Panc1 (cell line): Measurements from ENCODE around the gene TMEM92. TPM values are rescaled to one million over a fixed set of nuclear protein-coding genes. Genes with fewer than 3 reads are reported as not detected.

Experiments used
- ATAC-seq: fragments of 200-7000 bp; cut with Tn5 transposase; 2 replicates; pipeline ENCODE4 v1.9.1; 2020; ENCODE audit warnings: mild to moderate bottlenecking, moderate library complexity
- BruUV-seq: library from RNA; stranded (reverse); fragments of 400-500 nt; replicated peaks from 2 replicates; lab custom pipeline; 2021; lab: Mats Ljungman, UMichigan
- CTCF ChIA-PET: fragments of 300-600 bp; sonication (Branson Sonifier 250); formaldehyde crosslinking; loops from one replicate; lab custom pipeline; 2022; ENCODE audit warnings: antibody characterized with exemption; lab: Charles Lee
- POLR2A ChIA-PET: fragments of 300-600 bp; sonication (Branson Sonifier 250); formaldehyde crosslinking; loops from one replicate; lab custom pipeline; 2022; ENCODE audit warnings: antibody characterized with exemption; lab: Charles Lee
- DNase-seq: peaks from one replicate; pipeline ENCODE4 v3.0.0-alpha.2; 2010; ENCODE audit warnings: low read depth, low spot score
- H3K27ac ChIP-seq: 2 replicates; pipeline ENCODE4 v1.5.1; 2011; ENCODE audit warnings: mild to moderate bottlenecking, low read length, inconsistent platforms
- H3K27me3 ChIP-seq: fragments of 200-500 bp; sonication (Bioruptor generic); 2 replicates; pipeline ENCODE4 v1.6.0; 2014; ENCODE audit warnings: low read length, inconsistent platforms; ENCODE audit not compliant: control insufficient read depth, insufficient read depth
- H3K36me3 ChIP-seq: fragments of 200-500 bp; sonication (Bioruptor generic); 2 replicates; pipeline ENCODE4 v1.5.1; 2014; ENCODE audit warnings: inconsistent platforms, mild to moderate bottlenecking, low read length, moderate library complexity; ENCODE audit not compliant: control insufficient read depth, insufficient read depth
- H3K4me1 ChIP-seq: 2 replicates; pipeline ENCODE4 v1.5.1; 2011; ENCODE audit warnings: inconsistent platforms, mild to moderate bottlenecking, low read length, moderate library complexity; ENCODE audit not compliant: control insufficient read depth, insufficient read depth
- H3K4me3 ChIP-seq, 2 experiments: 2 replicates each; pipeline ENCODE4 v1.5.1; 2011 to 2012; ENCODE audit warnings: low read depth in 2 of 2, low read length in 2 of 2, mild to moderate bottlenecking in 2 of 2, inconsistent platforms in 1 of 2, moderate library complexity in 1 of 2
- H3K9me3 ChIP-seq: fragments of 200-500 bp; sonication (Bioruptor generic); 2 replicates; pipeline ENCODE4 v1.5.1; 2014; ENCODE audit warnings: low read depth, mild to moderate bottlenecking, inconsistent platforms, low read length, moderate library complexity; ENCODE audit not compliant: control insufficient read depth, insufficient read depth
- POLR2AphosphoS5 ChIP-seq: IDR thresholded peaks from 2 replicates; pipeline ENCODE4 v1.6.1; 2012; ENCODE audit warnings: mild to moderate bottlenecking, low read depth, low read length, moderate library complexity
- SIN3A ChIP-seq: IDR thresholded peaks from 2 replicates; pipeline ENCODE4 v1.6.1; 2012; ENCODE audit warnings: low read depth, mild to moderate bottlenecking, low read length, moderate library complexity, borderline replicate concordance; ENCODE audit not compliant: insufficient read depth
- TCF7L2 ChIP-seq: IDR thresholded peaks from 2 replicates; pipeline ENCODE4 v1.6.1; 2011; ENCODE audit warnings: mild to moderate bottlenecking, low read depth, low read length, inconsistent platforms
- in situ Hi-C: cut with HindIII; loops from 2 replicates; pipeline ENCODE4 v1.10.0; 2016; ENCODE audit warnings: low sequenced_read_pairs, low pct_unique_long_range_greater_than_20kb
- intact Hi-C: fragments of 100-400 bp; cut with micrococcal nuclease; formaldehyde crosslinking; loops from one replicate; pipeline ENCODE4 v1.10.0; 2022; ENCODE audit not compliant: unreplicated experiment
- total RNA-seq: library from RNA; stranded (reverse); gene quantifications from one replicate; pipeline ENCODE4 v1.2.1, GENCODE V29; 2021; ENCODE audit not compliant: unreplicated experiment
- TF ChIP-seq, protein P1 (sequence below), 2 experiments: IDR thresholded peaks; 2 replicates each; pipeline ENCODE4 v1.6.1; 2011 to 2012; ENCODE audit warnings: low read depth in 2 of 2, control low read depth in 1 of 2, low read length in 1 of 2, mild to moderate bottlenecking in 1 of 2, moderate library complexity in 1 of 2; ENCODE audit not compliant: insufficient read depth in 1 of 2
- TF ChIP-seq, protein P2 (sequence below): fragments of 450-650 bp; IDR thresholded peaks from 2 replicates; pipeline ENCODE4 v1.5.1; 2017; ENCODE audit warnings: mild to moderate bottlenecking

Gene TMEM92
- total RNA-seq, 1 experiment from 2014 or later, result 0.54 TPM

DNA sequence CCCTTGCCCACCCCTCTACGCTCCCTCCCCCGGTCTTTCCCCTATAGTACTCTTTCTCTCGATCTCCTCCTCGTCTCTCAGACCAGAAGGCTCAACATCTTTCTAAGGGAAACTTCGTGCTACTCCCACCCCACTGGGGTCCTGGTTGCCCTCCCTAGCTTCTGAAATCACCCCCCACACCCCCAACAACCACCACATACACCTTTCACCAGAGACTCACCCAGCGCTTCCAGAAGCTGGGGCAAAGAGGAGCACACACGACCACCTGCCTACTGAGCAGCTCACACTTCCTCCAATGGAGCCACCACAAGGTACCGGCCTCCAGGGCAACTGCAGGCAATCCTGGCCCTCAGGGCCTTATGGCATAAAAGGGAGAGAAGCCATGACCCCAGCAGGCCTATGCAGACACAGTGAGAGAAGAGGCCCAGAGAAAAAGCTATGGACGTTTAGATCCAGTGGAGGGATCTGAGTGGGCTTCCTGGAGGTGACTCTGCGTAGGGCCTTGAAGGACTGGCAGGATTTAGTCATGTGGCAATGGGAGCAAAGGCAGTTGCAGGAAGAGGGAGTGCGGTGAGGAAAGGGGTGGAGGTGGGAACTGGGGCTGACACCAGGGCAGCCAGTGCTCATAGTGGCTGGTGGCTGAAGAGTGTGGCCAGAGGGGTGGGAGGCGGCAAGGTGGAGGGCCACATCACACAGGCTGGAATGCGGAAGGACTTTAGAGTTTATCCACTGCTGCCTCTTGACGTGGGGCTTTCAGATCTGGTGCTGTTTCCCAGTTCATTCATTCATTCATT lies 12.1 kb upstream of the TMEM92 start:
- intact Hi-C loops (no loop called here), in situ Hi-C loops (no loop called here)
- H3K27ac ChIP-seq, result no peak overlapping the region
- no peak for DNase-seq
- ChIA-PET POLR2A (no interaction called here), CTCF (interaction anchor here (1.3 kb wide), 1 partner anchor 62 kb away, joined by 3 read pairs; no protein-coding TSS in a partner anchor)
- no peak for ATAC-seq
- no peak overlapping the region for H3K4me3 ChIP-seq
- H3K27me3 ChIP-seq, result no peaks in the 10 kb centered on the region
- no peaks in the 10 kb centered on the region for H3K9me3 ChIP-seq
- peaks cover 30% of the 10 kb centered on the region for H3K4me1 ChIP-seq
- TF ChIP-seq, protein P1, sequence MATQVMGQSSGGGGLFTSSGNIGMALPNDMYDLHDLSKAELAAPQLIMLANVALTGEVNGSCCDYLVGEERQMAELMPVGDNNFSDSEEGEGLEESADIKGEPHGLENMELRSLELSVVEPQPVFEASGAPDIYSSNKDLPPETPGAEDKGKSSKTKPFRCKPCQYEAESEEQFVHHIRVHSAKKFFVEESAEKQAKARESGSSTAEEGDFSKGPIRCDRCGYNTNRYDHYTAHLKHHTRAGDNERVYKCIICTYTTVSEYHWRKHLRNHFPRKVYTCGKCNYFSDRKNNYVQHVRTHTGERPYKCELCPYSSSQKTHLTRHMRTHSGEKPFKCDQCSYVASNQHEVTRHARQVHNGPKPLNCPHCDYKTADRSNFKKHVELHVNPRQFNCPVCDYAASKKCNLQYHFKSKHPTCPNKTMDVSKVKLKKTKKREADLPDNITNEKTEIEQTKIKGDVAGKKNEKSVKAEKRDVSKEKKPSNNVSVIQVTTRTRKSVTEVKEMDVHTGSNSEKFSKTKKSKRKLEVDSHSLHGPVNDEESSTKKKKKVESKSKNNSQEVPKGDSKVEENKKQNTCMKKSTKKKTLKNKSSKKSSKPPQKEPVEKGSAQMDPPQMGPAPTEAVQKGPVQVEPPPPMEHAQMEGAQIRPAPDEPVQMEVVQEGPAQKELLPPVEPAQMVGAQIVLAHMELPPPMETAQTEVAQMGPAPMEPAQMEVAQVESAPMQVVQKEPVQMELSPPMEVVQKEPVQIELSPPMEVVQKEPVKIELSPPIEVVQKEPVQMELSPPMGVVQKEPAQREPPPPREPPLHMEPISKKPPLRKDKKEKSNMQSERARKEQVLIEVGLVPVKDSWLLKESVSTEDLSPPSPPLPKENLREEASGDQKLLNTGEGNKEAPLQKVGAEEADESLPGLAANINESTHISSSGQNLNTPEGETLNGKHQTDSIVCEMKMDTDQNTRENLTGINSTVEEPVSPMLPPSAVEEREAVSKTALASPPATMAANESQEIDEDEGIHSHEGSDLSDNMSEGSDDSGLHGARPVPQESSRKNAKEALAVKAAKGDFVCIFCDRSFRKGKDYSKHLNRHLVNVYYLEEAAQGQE (IDR thresholded peaks at IDR 0.05; ENCODE audit: insufficient read depth in 1 of 2, low read depth in 2 of 2, low read length in 1 of 2), result no peak
- TF ChIP-seq TCF7L2 (no peak), SIN3A (no peak), POLR2AphosphoS5 (no peak)
- TF ChIP-seq, protein P2, sequence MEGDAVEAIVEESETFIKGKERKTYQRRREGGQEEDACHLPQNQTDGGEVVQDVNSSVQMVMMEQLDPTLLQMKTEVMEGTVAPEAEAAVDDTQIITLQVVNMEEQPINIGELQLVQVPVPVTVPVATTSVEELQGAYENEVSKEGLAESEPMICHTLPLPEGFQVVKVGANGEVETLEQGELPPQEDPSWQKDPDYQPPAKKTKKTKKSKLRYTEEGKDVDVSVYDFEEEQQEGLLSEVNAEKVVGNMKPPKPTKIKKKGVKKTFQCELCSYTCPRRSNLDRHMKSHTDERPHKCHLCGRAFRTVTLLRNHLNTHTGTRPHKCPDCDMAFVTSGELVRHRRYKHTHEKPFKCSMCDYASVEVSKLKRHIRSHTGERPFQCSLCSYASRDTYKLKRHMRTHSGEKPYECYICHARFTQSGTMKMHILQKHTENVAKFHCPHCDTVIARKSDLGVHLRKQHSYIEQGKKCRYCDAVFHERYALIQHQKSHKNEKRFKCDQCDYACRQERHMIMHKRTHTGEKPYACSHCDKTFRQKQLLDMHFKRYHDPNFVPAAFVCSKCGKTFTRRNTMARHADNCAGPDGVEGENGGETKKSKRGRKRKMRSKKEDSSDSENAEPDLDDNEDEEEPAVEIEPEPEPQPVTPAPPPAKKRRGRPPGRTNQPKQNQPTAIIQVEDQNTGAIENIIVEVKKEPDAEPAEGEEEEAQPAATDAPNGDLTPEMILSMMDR, result no peak
- no peaks in the 10 kb centered on the region for H3K36me3 ChIP-seq
- BruUV-seq, result no TSS peak

DNA sequence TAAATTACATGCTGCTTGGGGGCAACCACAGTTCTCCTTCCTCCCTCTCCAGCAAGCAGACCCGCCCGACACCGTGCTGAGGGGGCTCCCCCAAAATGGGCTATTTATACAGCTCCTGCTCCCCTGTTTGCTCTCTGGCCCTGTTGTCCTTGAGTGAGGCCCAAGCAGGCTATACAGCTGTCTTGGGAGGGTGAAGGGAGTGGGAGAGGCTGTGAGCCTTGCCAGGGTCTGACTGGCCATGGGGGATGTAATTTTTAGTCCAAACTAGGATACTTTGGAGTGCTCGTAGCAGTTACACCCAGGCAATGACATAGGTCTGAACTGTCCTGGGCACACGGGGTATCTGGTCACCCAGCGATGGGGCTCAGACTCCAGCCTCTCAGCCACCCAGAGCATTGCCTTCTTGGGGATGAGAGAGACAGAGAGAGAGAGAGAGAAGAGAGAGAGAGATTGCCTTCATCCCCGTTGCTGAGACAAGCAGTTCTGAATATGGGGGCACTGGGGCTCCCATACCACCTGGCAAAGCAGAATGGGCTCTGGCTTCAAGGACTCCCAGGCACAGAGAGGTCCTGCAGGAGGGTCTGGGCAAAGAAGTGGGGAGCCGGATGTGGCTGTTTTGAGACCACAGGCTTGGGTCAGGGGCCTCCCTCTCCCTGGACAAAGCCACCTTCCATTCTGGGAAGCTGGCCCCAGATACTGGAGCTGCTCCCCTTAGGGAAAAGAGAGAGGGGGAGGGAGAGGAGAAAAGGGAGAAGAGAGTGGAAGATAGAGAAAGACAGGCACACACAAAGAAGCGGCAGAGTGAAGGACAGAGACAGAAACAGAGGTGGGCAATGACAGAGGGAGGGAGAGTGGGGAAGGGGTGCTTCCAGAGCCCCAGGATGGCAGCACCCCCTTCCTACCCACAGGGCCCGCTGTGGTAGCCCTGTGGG lies 10.7 kb upstream of the TMEM92 start:
- no peak for DNase-seq
- TF ChIP-seq, protein P1 (IDR thresholded peaks at IDR 0.05; ENCODE audit: insufficient read depth in 1 of 2, low read depth in 2 of 2, low read length in 1 of 2), result no peak
- TF ChIP-seq SIN3A, result no peak
- TF ChIP-seq, protein P2, result no peak
- no peak for TF ChIP-seq TCF7L2
- no peak for TF ChIP-seq POLR2AphosphoS5
- BruUV-seq, result no TSS peak
- Histone ChIP-seq H3K27me3 (no peaks in the 10 kb centered on the region), H3K4me1 (peaks cover 38% of the 10 kb centered on the region), H3K9me3 (no peaks in the 10 kb centered on the region), H3K27ac (no peak overlapping the region; the same call in 1 of the 2 replicates), H3K36me3 (no peaks in the 10 kb centered on the region), H3K4me3 (no peak overlapping the region)
- ChIA-PET CTCF (interaction anchor here (0.5 to 1.3 kb wide), 2 partner anchors 11 to 63 kb away, joined by 3 read pairs; partner anchors contain the start of gene TMEM92), POLR2A (no interaction called here)
- intact Hi-C loops (no loop called here), in situ Hi-C loops (no loop called here)
- no peak for ATAC-seq
